GM19452 (cell line): ENCODE data around the gene CRELD1.

Experiments
- ATAC-seq: cut with Tn5 transposase; IDR thresholded peaks from one replicate; pipeline ENCODE4 v1.9.1; 2021; ENCODE audit not compliant: unreplicated experiment

The CRELD1 gene

DNA sequence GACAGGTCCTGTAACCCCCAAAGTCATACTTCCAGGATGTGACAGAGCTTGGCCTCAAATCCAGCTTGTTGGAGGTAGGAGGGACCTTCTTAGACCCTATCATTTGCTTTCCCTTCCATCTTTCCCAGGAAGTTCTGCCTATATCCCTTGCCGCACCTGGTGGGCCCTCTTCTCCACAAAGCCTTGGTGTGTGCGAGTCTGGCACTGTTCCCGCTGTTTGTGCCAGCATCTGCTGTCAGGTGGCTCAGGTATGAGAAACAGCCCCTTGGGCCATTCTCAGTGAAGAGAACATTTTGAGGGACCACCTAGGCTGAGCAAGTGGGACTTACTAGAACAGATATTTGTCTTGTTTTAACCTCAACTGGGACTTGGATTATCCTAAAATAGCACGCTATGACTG, 29.7 kb upstream of the CRELD1 start:
- no peak for ATAC-seq

DNA sequence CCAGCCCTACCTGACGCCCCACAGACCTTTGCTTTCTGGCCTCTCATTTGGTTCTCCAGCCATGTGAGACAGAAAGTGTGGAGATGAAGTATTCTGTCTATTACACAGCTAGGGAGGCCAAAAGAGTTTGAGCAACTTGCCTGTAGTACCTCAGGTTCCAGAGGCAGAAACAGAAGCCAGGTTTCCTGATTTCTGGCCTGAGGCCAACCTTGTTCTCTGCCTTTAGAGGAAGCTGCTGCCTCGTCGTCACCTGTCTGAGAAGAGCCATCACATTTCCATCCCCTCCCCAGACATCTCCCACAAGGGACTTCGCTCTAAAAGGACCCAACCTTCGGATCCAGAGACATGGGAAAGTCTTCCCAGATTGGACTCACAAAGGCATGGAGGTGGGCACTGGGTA, 27.2 kb upstream of the CRELD1 start:
- no peak for ATAC-seq

DNA sequence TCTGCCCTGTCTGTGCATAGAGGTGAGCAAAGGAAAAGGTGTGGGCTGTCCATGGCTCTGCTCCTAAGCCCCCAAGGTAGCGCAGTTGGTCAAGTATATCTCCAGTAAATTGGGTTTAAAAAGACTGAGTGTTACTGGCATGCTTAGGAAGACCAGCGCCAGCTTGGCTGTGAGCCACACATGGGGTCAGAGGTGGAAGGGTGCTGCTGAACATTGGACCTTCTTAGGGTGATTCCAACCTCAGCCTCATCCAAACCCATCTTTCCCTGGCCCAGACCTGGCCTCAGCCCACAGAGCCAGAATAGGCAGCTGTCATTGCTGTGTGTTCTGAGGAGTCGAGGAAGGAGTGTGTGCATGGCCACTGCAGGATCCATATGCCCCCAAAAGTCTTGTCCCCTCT, 25.3 kb upstream of the CRELD1 start:
- ATAC-seq: no peak

DNA sequence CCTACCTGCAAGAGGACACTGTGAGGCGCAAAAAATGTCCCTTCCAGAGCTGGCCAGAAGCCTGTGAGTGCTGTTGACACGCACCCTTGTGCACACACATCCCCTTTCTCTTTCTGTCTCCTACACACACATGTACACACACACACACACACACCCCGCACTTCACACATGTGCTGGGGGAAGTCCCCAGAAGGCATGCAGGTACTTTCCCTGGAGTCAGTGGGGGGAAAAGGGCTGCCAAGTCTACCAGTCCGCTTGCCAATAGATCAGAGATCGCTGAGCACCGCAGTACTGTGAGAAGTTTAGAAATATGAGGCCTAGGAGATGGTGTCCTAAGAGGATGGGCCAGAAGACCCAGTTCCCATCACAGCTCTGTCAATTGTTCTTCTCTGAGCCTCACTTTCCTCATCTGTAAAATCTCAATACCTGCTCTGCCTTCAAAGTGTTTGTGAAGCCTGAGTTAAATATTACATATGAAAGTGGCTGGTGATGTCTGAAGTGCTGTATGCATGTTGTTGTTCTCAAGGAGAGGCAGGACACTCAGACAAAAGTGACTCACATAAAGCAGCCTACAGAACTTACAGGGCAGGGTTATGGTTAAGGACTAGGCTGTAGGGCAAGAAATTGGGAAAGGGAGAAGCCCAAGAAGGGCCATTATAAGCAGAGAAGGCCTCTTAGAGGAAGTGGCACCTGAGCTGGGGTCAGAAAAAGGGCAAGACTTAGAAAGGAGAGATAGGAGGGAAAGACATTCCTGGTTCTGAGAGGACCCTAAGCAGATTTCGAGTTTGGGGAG, 24.2 kb upstream of the CRELD1 start:
- ATAC-seq: no peak

DNA sequence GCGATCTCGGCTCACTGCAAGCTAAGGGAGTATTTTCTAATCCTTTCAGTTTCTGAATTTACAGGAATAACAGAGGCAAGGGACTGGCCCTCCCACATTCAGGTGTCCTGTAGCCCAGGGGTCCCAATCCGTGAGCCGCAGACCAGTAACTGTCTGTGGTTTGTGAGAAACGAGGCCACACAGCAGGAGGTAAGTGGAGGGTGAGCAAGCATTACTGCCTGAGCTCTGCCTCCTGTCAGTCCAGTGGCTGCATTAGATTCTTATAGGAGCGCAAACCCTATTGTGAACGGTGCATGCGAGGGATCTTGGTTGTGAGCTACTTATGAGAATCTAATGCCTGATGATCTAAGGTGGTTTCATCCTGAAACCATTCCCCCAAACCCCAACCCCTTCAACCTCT, 21.8 kb upstream of the CRELD1 start:
- ATAC-seq: no peak

DNA sequence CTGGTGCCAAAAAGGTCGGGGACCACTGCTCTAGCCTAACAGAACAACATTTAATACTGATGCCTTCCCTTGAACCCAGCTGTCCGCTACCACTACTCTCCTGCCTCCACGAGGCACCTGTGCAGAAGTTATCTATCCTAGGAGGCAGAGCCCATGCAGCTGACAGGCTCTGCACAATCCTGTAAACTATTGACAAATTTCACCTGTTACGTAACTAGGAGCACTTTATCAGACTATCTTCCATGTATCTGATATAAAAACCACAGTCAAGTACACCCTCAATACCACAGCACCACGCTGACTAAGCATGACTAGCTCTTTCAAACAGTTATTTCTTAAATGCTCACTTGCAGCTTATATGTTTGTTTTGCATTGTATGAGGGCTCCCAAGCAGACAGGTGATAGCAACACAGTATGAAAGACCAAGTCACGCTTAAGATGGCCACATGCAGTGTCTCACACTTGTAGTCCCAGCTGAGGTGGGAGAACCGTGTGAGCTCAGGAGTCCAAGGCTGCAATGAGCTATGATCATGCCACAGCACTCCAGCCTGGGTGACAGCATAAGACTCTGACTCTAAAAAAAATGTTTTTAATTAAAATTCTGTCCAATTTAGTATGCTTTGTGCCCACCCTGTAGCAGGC, 21.2 kb upstream of the CRELD1 start:
- no peak for ATAC-seq

DNA sequence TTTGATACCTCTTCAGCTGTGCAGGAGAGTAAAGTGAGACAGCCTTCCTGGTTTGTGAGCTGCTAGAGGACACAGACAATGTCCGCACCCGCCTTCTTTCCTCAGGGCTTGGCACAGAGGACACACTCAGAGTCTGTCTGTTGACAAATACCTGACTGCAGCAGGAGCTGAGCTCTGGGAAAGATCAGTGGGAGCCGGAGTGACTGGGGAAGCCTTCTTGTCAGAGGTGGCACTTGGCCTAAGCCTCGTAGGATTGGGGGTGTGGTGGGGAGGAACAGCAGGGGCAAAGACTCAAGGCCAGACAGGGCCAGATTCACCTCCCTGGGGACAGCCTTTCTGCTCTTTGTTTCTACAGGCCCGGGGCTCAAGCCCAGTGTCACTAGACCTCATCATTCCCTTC, 20.0 kb upstream of the CRELD1 start:
- no peak for ATAC-seq

DNA sequence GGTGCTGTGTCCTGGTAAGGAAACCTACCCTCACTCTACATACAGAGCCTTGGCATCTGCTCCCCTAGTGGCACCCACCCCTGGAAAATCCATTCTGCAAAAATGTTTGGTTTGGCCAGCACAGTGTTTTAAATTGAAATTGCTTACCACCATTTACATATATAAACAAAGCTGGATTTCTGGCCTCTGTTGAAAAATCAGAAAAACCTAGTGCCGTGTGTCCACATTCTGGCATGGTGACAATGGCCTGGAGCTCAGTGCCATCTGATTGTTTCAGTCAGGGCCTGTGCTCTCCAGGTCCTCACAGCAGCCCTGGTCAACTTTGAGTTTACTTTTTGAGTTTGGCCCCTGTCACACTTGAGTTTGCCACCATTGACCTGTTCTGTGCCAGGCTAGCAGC, 19.6 kb upstream of the CRELD1 start:
- ATAC-seq: no peak

DNA sequence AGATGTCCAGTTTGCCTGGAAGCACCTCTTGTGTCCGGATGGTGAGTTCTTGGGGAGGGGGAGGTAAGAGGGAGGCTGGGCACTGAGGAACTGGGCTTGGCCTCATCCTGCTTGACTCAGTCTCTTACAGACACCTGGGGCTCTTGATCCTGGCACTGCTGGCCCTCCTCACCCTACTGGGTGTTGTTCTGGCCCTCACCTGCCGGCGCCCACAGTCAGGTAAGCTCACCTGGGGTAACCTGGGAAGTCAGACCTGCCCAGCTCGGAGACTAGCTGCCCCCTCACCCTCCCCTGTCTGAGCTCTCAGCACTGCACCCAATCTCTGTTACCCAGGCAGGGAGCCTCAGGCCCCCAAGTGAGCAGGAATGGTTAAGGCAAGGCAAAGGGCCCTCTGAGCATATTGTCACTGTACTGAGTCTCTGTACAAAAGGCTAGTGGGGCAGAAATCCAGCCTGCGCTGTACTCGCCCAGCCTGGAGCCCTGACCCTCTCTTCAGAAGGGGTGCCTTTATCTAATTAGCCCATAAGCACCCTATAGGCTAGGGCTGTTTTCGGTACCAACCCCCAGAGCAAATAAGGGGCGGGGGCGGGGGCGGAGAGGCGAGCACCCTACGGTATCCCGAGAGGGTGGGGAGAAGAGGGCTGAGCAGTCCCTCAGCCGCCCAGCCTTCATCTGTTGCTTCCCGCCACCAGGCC, 18.9 kb upstream of the CRELD1 start:
- no peak for ATAC-seq

DNA sequence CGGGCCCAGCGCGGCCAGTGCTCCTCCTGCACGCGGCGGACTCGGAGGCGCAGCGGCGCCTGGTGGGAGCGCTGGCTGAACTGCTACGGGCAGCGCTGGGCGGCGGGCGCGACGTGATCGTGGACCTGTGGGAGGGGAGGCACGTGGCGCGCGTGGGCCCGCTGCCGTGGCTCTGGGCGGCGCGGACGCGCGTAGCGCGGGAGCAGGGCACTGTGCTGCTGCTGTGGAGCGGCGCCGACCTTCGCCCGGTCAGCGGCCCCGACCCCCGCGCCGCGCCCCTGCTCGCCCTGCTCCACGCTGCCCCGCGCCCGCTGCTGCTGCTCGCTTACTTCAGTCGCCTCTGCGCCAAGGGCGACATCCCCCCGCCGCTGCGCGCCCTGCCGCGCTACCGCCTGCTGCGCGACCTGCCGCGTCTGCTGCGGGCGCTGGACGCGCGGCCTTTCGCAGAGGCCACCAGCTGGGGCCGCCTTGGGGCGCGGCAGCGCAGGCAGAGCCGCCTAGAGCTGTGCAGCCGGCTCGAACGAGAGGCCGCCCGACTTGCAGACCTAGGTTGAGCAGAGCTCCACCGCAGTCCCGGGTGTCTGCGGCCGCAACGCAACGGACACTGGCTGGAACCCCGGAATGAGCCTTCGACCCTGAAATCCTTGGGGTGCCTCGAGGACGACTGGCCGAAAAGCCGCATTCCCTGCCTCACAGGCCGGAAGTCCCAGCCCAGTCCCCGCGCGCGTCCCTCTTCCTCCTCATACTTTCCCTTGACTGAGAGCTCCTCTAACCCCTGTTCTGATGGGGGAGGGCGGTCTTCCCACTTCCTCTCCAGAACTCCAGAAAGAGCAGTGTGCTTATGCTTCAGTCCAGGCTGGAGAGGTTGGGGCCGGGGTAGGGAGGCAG, 18.1 kb upstream of the CRELD1 start:
- ATAC-seq: peak; percentile 45

DNA sequence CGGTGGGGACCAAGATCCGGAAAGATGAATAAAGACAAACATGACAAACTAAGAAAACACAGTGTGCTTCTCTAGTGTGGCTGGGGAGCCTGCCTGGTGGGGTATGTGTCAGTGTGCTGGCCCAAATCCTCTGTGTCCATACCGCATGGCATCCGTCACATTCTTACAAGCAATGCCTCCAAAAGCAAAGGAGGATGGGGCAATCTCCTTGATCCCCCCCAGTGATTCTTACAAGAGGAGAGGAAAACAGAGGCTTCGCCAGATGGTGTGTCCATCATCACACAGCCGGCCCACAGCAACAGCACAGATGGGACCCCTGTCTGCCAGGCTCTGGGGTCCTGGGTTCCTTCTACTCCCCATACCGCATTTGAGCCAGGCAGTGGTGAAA, 17.3 kb upstream of the CRELD1 start:
- no peak for ATAC-seq

DNA sequence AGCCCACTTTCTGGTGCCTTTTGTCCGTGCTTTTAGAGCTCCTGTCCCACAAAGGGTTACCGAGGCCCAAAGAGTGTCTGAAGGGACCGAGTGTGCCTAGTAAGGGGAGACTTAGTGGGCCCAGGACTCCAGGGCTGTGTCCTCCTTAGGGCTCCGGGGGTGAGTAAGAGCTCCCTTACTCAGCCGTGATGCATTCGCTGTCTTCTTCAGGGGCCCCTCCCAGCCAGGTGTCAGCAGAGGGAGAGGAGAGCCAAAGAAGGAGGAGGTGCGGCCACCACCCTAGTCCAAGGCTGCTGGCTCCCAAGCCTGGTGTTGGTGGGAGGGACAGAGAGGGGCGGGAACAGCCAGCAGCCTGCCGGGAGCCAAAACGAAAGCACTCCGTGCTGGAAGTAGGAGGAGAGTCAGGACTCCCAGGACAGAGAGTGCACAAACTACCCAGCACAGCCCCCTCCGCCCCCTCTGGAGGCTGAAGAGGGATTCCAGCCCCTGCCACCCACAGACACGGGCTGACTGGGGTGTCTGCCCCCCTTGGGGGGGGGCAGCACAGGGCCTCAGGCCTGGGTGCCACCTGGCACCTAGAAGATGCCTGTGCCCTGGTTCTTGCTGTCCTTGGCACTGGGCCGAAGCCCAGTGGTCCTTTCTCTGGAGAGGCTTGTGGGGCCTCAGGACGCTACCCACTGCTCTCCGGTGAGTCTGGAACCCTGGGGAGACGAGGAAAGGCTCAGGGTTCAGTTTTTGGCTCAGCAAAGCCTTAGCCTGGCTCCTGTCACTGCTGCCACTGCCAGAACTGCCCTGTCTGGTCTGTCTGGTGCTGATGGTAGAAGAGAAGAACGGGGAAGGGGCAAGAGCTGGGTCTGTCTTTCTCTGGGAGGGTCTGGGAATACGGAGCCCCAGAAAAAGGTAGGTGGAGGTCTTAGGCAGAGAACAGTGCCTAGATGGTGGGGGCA, 16.6 kb upstream of the CRELD1 start, which contains the start of gene IL17RC:
Gene IL17RC (plus strand): TSS at position 365 of the 947 bp plus-strand sequence. CDS start 218 bp downstream, at position 583.
- no peak for ATAC-seq

DNA sequence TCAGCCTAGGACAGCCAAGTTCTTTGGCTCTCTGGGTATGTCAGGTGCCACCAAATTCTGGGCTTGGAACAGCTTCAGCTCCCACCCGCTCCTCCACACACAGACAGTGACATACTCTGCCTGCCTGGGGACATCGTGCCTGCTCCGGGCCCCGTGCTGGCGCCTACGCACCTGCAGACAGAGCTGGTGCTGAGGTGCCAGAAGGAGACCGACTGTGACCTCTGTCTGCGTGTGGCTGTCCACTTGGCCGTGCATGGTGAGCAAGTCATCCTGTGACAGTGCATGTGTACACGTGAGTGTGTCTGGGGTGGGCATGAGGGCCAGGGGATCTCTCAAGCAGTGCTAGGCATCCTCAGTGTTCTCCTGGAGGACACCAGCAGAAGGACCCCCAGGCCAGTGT, 15.8 kb upstream of the CRELD1 start:
- ATAC-seq: no peak

DNA sequence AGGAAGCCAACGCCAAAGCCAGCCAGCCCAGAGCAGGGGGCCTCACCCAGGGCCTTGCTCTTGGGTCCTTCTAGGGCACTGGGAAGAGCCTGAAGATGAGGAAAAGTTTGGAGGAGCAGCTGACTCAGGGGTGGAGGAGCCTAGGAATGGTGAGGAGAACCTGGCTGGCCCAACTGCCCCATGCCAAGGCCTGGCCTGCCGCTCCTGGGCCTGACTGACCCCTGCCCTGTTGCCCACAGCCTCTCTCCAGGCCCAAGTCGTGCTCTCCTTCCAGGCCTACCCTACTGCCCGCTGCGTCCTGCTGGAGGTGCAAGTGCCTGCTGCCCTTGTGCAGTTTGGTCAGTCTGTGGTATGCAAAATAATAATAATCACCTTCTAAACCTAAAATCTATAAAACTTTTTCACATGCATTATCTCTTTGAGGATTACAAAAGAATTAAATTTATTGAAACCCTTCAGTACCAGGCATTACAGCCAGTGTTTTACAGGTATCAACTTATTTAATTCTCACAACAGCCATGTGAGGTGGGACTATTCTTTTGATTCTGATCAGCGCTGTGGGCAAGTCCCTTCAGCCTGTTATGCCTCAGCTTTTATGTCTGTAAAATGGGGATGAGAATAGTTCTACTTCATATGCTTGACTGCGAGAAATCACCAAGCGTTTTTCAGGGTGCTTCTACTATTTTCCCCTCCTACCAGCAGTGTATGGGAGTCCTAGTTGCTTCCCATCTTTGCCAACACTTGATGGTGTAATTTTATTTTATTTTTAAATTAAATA, 15.2 kb upstream of the CRELD1 start:
- no peak for ATAC-seq

DNA sequence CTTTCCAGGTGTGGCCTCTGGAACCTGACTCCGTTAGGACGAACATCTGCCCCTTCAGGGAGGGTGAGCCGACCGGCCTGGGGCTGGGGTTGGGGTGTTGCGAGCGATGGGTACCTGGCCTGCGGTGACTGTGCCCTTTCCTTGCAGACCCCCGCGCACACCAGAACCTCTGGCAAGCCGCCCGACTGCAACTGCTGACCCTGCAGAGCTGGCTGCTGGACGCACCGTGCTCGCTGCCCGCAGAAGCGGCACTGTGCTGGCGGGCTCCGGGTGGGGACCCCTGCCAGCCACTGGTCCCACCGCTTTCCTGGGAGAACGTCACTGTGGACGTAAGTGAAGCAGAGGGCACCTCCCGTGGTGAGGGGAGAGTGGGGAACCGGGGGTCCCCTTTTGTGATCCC, 5.5 kb upstream of the CRELD1 start:
- ATAC-seq: no peak

DNA sequence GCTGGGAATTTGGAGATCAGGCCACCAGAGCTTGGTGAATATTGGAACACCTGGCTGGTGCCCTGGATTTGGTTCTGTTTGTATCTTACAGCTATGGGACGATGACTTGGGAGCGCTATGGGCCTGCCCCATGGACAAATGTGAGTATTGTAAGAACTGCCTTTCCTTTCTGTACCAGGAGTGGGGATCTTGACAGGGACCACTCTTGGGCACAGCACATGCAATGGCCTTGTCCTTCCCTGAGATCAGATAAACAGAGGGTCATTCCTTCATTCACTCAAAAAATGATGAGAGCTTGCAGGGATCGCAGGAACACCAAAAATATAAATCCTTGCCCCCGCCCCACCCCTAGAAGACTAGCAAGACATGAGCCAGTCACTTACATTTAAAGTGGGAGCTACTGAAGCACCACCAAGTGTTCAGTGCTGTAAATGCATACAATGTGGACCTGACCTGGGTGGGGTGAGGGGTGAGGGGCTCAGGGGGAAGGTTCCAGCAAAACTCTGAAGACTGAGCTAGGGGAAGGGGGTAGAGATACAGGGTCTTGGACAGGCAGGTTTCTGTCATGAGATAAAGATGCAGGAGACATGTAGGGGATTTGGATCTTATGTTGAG, 2.7 kb upstream of the CRELD1 start:
- no peak for ATAC-seq

DNA sequence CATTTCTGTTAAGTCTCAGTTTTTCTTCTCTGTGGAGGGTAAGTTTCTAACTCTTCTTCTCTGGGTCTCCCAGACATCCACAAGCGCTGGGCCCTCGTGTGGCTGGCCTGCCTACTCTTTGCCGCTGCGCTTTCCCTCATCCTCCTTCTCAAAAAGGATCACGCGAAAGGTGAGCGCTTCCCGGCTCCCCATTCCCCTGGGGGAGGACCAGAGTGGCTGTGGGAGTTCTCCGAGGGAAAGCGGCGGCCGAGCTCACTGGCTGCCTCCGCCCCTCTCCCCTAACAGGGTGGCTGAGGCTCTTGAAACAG, 1.1 kb upstream of the CRELD1 start:
- ATAC-seq: no peak

DNA sequence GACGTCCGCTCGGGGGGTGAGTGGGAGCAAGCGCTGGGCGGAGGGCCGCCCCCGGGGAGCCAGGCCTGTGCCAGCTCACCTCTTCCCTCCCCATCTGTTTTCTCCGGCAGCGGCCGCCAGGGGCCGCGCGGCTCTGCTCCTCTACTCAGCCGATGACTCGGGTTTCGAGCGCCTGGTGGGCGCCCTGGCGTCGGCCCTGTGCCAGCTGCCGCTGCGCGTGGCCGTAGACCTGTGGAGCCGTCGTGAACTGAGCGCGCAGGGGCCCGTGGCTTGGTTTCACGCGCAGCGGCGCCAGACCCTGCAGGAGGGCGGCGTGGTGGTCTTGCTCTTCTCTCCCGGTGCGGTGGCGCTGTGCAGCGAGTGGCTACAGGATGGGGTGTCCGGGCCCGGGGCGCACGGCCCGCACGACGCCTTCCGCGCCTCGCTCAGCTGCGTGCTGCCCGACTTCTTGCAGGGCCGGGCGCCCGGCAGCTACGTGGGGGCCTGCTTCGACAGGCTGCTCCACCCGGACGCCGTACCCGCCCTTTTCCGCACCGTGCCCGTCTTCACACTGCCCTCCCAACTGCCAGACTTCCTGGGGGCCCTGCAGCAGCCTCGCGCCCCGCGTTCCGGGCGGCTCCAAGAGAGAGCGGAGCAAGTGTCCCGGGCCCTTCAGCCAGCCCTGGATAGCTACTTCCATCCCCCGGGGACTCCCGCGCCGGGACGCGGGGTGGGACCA, 632 bp upstream of the CRELD1 start:
- ATAC-seq: peak; percentile 73
